HG02884 (cell line): ENCODE results near the gene ADGRB2.
A peak's percentile ranks its signal among the peaks of the same experiment; 100 is the strongest.

Source experiments
- ATAC-seq: cut with Tn5 transposase; IDR thresholded peaks from one replicate; pipeline ENCODE4 v1.9.1; 2021; ENCODE audit warnings: mild to moderate bottlenecking, moderate library complexity; ENCODE audit not compliant: unreplicated experiment

Gene ADGRB2

DNA sequence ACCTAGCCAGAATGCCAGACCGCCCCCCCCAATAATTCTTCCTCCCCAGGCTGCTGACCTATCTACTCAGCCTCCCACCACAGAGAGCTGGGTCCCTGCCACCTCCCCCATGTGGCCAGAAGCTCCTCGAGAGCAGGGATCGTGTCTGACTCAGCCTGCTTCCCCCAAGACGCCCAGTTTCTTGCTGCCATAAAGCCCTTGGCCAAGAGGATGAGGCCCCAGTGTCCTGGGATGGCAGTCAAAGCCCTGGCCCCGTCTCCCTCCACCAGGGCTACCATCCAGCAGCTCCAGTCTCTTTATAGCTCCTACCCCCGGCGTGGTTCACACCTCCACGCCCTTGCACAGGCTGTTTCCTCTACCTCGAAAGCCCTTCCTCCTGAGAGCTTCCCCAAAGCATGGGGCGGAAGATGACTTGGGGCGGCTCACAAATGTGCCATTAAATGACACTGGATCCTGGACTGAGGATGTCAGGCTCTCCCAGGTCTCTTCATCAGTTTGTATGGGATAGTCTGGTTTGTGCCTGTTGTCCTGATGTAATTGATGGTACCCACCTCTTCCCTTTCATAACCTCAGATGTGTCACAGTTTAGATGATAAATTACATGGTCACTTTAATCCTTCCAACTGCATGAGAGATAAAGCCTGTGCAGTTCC is 13.2 kb downstream of the ADGRB2 start:
- no peak for ATAC-seq

- ATAC-seq: no peak
Observed at GRCh38 chr1:31749785-31750735, 14.1 kb downstream of the ADGRB2 start.

DNA sequence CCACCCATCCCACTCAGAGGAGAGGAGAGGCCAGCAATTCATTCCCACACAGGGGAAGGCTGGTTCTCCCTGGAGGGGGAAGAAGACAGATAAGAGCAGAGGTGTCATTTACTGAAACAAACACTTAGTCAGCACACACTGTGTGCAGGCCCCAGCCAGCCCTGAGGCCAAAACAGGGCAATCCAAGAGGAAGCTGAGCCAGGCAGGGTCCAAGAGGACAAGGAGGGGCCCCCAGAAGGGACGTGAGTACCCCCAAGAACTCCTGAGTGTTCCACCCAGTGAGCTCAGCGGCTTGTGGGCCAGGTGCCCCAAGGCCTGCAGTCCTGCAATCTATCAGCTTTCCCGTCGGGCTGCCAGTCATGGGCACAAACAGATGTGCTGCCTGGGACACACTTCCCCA is 15.8 kb downstream of the ADGRB2 start:
- ATAC-seq: no peak

- ATAC-seq: no peak
Observed at GRCh38 chr1:31747304-31747703, 16.8 kb downstream of the ADGRB2 start.

DNA sequence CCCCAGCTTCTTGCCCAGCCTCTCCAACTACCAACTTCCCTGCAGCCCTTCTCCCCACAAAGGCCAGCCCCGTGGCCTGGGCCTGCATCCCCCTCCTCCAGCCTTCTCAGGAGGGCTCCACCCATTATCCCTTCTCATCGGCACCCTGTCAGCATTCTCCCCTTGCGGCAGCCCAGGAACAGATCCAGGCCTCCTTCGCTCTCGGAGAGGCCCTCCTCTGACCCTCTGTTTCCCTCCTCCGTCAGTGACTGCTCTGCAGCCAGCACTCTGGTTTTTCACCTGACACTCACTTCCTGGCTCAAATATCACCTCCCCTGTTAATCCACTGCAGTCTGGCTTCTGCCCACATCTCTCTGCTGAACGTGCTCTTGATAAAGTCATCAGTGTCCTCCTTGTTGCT is 17.5 kb downstream of the ADGRB2 start:
- ATAC-seq: no peak

DNA sequence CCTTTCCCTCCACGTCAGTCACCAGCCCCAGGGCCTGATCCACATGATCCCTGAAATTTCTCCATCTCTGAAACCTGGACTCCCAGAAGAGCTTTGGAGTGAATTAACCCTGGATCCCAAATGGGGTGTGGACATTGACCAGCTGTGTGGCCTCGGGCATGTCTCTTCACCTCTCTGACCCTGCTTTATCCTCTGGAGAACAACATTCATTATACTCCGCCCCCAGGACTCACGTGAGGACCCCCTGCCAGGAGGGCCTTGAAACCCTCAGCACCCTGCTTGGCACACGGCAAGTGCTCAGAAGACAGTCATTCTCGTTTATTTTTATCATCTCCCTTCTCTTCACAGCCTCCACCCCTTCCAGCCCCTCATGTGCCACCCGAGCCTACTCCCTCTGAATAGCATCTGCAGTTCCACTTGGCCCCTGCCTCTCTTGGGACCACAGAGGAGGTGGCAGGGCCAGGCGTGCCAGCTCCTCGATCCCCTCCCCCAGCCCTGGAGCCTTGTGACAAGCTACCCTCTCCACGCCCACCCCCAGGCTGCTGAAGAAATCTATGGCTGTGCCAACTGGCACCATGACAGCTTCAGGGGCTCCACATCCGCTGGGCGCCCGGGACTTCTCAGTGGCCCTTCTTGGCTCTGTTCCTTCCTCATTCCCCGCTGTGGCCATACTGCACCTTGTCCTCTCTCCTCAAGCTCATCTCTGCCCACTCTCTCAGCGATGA is 18.0 kb downstream of the ADGRB2 start:
- ATAC-seq: no peak

GRCh38 chr1:31745096-31745945 is 18.8 kb downstream of the ADGRB2 start:
- no peak for ATAC-seq

- peak; percentile 55 for ATAC-seq
Observed at GRCh38 chr1:31744165-31744888, 19.8 kb downstream of the ADGRB2 start.

GRCh38 chr1:31742462-31743212 is 21.5 kb downstream of the ADGRB2 start:
- ATAC-seq: no peak

DNA sequence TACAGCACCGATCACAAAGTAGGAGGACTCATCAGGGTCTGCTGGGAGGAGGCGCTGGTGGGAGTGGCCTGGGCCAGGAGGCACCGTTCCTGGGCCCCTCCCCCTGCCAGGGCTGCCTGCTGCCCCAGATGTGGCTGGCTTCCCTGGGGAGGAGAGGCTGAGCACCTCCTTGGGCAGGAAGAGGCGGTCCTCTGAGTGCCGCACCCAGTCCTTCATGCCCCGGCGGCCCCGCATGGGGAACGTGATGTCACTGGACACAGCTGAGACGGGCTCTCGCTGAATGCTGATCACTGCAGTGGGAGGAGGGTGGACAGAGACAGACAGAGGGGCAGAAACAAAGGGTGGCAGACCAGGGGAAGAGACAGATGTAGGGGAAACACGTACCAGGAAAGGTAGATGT is 24.8 kb downstream of the ADGRB2 start:
- ATAC-seq: no peak

GRCh38 chr1:31736675-31737074 is 27.5 kb downstream of the ADGRB2 start:
- no peak for ATAC-seq

GRCh38 chr1:31735571-31735970 is 28.6 kb downstream of the ADGRB2 start:
- no peak for ATAC-seq

- ATAC-seq: no peak
Observed at GRCh38 chr1:31734582-31735107, 29.5 kb downstream of the ADGRB2 start.

- ATAC-seq: no peak
Observed at GRCh38 chr1:31733389-31734219, 30.5 kb downstream of the ADGRB2 start.

GRCh38 chr1:31732751-31733289 is 31.3 kb downstream of the ADGRB2 start:
- ATAC-seq: no peak

GRCh38 chr1:31732343-31732742 is 31.8 kb downstream of the ADGRB2 start:
- ATAC-seq: no peak

GRCh38 chr1:31731049-31731565 is 33.0 kb downstream of the ADGRB2 start:
- ATAC-seq: no peak
